Heart left ventricle (tissue), 13 donors: ENCODE results near the gene RALGPS1.

Source experiments
- CTCF ChIP-seq, 12 donors: fragments of 200-600 bp; sonication (generic) in 4 of 12; IDR thresholded peaks; one replicate each; pipeline versions ENCODE4 v1.5.0 to v1.8.0; 2018 to 2022; ENCODE audit warnings: antibody characterized with exemption in 12 of 12, mild to moderate bottlenecking in 5 of 12
- POLR2A ChIP-seq, 2 donors: fragments of 450-650 bp; IDR thresholded peaks; one replicate each; pipeline ENCODE4 v1.6.1; 2017; ENCODE audit warnings: antibody characterized with exemption in 2 of 2, mild to moderate bottlenecking in 2 of 2, moderate library complexity in 2 of 2
- donor health status: ischemic (EF 13 %, LVEDD 7.1; RV severe dilation, severe dysfunction).
- donor health status: DM: no; HTN: yes; CAD: no.
- donor health status: DM: no; HTN: no; CAD: no.
- donor health status: ischemic (EF 25% LVEDD 6.9; RV normal size, moderate dysfunction).
- donor health status: ischemic (EF 25% LVEDD 5.7; RV mildly dilated, moderate dysfunction).
- donor health status: ischemic (EF 35%, LVEDD 5.7; RV mildly dilated, moderate dysfunction).
- donor health status: nonischemic (EF 11% LVEDD 7.7; RV severe dilation, severe dysfunction).
- donor health status: DM: yes; HTN: yes; CAD: no.
- donor health status: PGD.
- donor health status: ischemic (EF 29% LVEDD 5.4; RV normal size, mild dysfunction).
- donor health status: nonischemic (EF 23%, LVEDD 6.1; RV moderate dilation, normal function).

- no peak for TF ChIP-seq CTCF (IDR thresholded peaks at IDR 0.05)
- no peak for TF ChIP-seq POLR2A (IDR thresholded peaks at IDR 0.05)
Observed at GRCh38 chr9:127222388-127223095, 308.0 kb downstream of the RALGPS1 start.
